Breast epithelium (tissue), 4 donors: ENCODE results near the gene MLH1. TPM values are rescaled to one million over a fixed set of nuclear protein-coding genes. Genes with fewer than 3 reads are reported as not detected.
A peak's percentile ranks its signal among the peaks of the same experiment; 100 is the strongest.

ENCODE experiments used
- DNase-seq, 2 donors: peaks; one replicate each; pipeline ENCODE4 v3.0.0-alpha.2; 2019; ENCODE audit warnings: low spot score in 2 of 2
- H3K27ac ChIP-seq, 2 donors: fragments of 200-600 bp; sonication (generic) in 1 of 2; one replicate each; pipeline ENCODE4 v1.5.1; 2016 to 2019; ENCODE audit warnings: mild to moderate bottlenecking in 1 of 2
- H3K27me3 ChIP-seq, 2 donors: fragments of 200-600 bp; sonication (generic) in 1 of 2; one replicate each; pipeline versions ENCODE4 v1.5.1 to v1.6.0; 2017 to 2019; ENCODE audit warnings: control low read depth in 1 of 2, mild to moderate bottlenecking in 1 of 2
- H3K36me3 ChIP-seq: fragments of 200-600 bp; one replicate; pipeline ENCODE4 v1.5.1; 2019
- H3K4me1 ChIP-seq, 2 donors: fragments of 200-600 bp; sonication (generic); one replicate each; pipeline ENCODE4 v1.5.1; 2016 to 2019; ENCODE audit warnings: control low read depth in 1 of 2
- H3K4me3 ChIP-seq, 3 donors: fragments of 200-600 bp; sonication (generic); 1 replicate in 2 of 3; 2 replicates in 1 of 3; pipeline ENCODE4 v1.5.1; 2016 to 2019; ENCODE audit warnings: mild to moderate bottlenecking in 3 of 3, moderate library complexity in 2 of 3
- H3K9me3 ChIP-seq, 2 donors: fragments of 200-600 bp; sonication (generic) in 1 of 2; one replicate each; pipeline ENCODE4 v1.5.1; 2016 to 2019; ENCODE audit warnings: control low read depth in 1 of 2
- CTCF ChIP-seq, 3 donors: fragments of 450-650 bp; IDR thresholded peaks; one replicate each; pipeline ENCODE4 v1.5.1; 2016 to 2017; ENCODE audit warnings: antibody characterized with exemption in 3 of 3, mild to moderate bottlenecking in 3 of 3, moderate library complexity in 3 of 3
- POLR2A ChIP-seq: fragments of 450-650 bp; IDR thresholded peaks from one replicate; pipeline ENCODE4 v1.6.1; 2016; ENCODE audit warnings: antibody characterized with exemption, mild to moderate bottlenecking, moderate library complexity
- POLR2AphosphoS5 ChIP-seq, 3 donors: sonication (generic); formaldehyde crosslinking; IDR thresholded peaks; one replicate each; pipeline ENCODE4 v1.6.1; 2017; ENCODE audit warnings: antibody characterized with exemption in 3 of 3
- intact Hi-C: fragments of 100-400 bp; cut with DNase I; formaldehyde crosslinking; loops from one replicate; pipeline ENCODE4 v1.15.1; 2023; ENCODE audit warnings: low total_unique reads
- total RNA-seq, 3 donors: library from RNA; depleted of rRNA; stranded (reverse); fragments of >200 nt; gene quantifications; one replicate each; pipeline ENCODE4 v1.1.0, GENCODE V29; 2016

Gene MLH1
- total RNA-seq, 3 donors from 2014 or later, result 31.2 to 54.4 (median 48.4) TPM

GRCh38 chr3:37031096-37031682 lies 37.9 kb downstream of the MLH1 start:
- DNase-seq, result no peak
- Histone ChIP-seq H3K27me3 (no peaks in the 10 kb centered on the region), H3K4me3 (no peak overlapping the region), H3K36me3 (no peaks in the 10 kb centered on the region), H3K27ac (peak overlapping the region in 1 of 2 donors; percentile 6), H3K4me1 (no peaks in the 10 kb centered on the region), H3K9me3 (peaks cover 9% of the 10 kb centered on the region in 2 donors)
- TF ChIP-seq CTCF (IDR thresholded peaks at IDR 0.05), result no peak
- TF ChIP-seq POLR2AphosphoS5 (IDR thresholded peaks at IDR 0.05), result no peak
- no peak for TF ChIP-seq POLR2A
- intact Hi-C loops, result no loop called here

GRCh38 chr3:37032961-37033360 lies 39.6 kb downstream of the MLH1 start:
- no peak for TF ChIP-seq POLR2AphosphoS5 (IDR thresholded peaks at IDR 0.05)
- no peak for TF ChIP-seq POLR2A
- no peak for TF ChIP-seq CTCF (IDR thresholded peaks at IDR 0.05)
- no peaks in the 10 kb centered on the region for H3K27me3 ChIP-seq
- DNase-seq, result no peak
- H3K36me3 ChIP-seq, result no peaks in the 10 kb centered on the region
- H3K27ac ChIP-seq, result peak overlapping the region in 1 of 2 donors; percentile 33
- intact Hi-C loops, result no loop called here
- no peaks in the 10 kb centered on the region for H3K4me1 ChIP-seq
- H3K4me3 ChIP-seq, result no peak overlapping the region
- peaks cover 9 to 15% of the 10 kb centered on the region in 2 donors for H3K9me3 ChIP-seq

GRCh38 chr3:37037352-37037751 lies 44.0 kb downstream of the MLH1 start:
- H3K9me3 ChIP-seq, result peaks cover 9 to 15% of the 10 kb centered on the region in 2 donors
- H3K27me3 ChIP-seq, result no peaks in the 10 kb centered on the region
- no peaks in the 10 kb centered on the region for H3K4me1 ChIP-seq
- DNase-seq, result no peak
- intact Hi-C loops, result no loop called here
- TF ChIP-seq POLR2AphosphoS5 (IDR thresholded peaks at IDR 0.05), result no peak
- TF ChIP-seq POLR2A, result no peak
- TF ChIP-seq CTCF (IDR thresholded peaks at IDR 0.05), result no peak
- H3K4me3 ChIP-seq, result no peak overlapping the region
- H3K36me3 ChIP-seq, result peaks cover 6% of the 10 kb centered on the region
- H3K27ac ChIP-seq, result no peak overlapping the region

GRCh38 chr3:37039161-37039846 lies 46.0 kb downstream of the MLH1 start:
- TF ChIP-seq POLR2A (no peak), POLR2AphosphoS5 (IDR thresholded peaks at IDR 0.05) (no peak)
- intact Hi-C loops, result no loop called here
- Histone ChIP-seq H3K36me3 (peaks cover 6% of the 10 kb centered on the region), H3K9me3 (peaks cover 9 to 15% of the 10 kb centered on the region in 2 donors), H3K27me3 (no peaks in the 10 kb centered on the region), H3K4me1 (no peaks in the 10 kb centered on the region), H3K4me3 (no peak overlapping the region), H3K27ac (no peak overlapping the region)
- DNase-seq, result no peak

GRCh38 chr3:37040231-37040630 lies 46.9 kb downstream of the MLH1 start:
- H3K27me3 ChIP-seq, result no peaks in the 10 kb centered on the region
- H3K36me3 ChIP-seq, result peaks cover 6% of the 10 kb centered on the region
- TF ChIP-seq POLR2AphosphoS5 (IDR thresholded peaks at IDR 0.05) (no peak), POLR2A (no peak), CTCF (IDR thresholded peaks at IDR 0.05) (no peak)
- H3K9me3 ChIP-seq, result peaks cover 8 to 15% of the 10 kb centered on the region in 2 donors
- intact Hi-C loops, result no loop called here
- no peak overlapping the region for H3K4me3 ChIP-seq
- DNase-seq, result no peak
- H3K4me1 ChIP-seq, result no peaks in the 10 kb centered on the region
- H3K27ac ChIP-seq, result no peak overlapping the region
